HepG2 (cell line): ENCODE results near the gene FHL1. TPM values are rescaled to one million over a fixed set of nuclear protein-coding genes. Genes with fewer than 3 reads are reported as not detected.

Source experiments
- ATAC-seq: fragments of 200-7000 bp; cut with Tn5 transposase; 3 replicates; pipeline ENCODE4 v1.9.1; 2020; ENCODE audit warnings: mild to moderate bottlenecking, moderate library complexity
- BruUV-seq: library from RNA; stranded (reverse); fragments of 400-500 nt; replicated peaks from 2 replicates; lab custom pipeline; 2021; lab: Mats Ljungman, UMichigan
- CTCF ChIA-PET: fragments of 300-600 bp; formaldehyde crosslinking; extraction: SDS; loops from one replicate; lab custom pipeline; 2021; ENCODE audit warnings: low total read pairs, inconsistent platforms, low intra/inter-chr PET ratio; lab: Yijun Ruan, JAX
- POLR2A ChIA-PET: fragments of 350-600 bp; sonication (Branson Sonifier 250); formaldehyde crosslinking; loops from one replicate; lab custom pipeline; 2020; ENCODE audit warnings: antibody characterized with exemption, inconsistent platforms; lab: Yijun Ruan, JAX
- DNase-seq: peaks from one replicate; pipeline ENCODE4 v3.0.0-alpha.2; 2015; ENCODE audit warnings: low spot score
- FAIRE-seq: peaks from 3 replicates; lab custom pipeline; 2011; peaks lifted over from hg19 to GRCh38; lab: Jason Lieb, UNC
- H2AFZ ChIP-seq: one replicate; pipeline ENCODE4 v1.6.1; 2011; ENCODE audit warnings: low read length, inconsistent platforms
- H3K27ac ChIP-seq: fragments of 300-600 bp; 3 replicates; pipeline ENCODE4 v1.8.0; 2011; ENCODE audit warnings: mixed run types, mild to moderate bottlenecking, mixed read lengths, low read length, inconsistent platforms; ENCODE audit not compliant: insufficient read depth; ENCODE audit errors: extremely low read length
- H3K27me3 ChIP-seq, 2 experiments: fragments of 200-600 bp in 1 of 2; 2 replicates in 1 of 2; 3 replicates in 1 of 2; pipeline versions ENCODE4 v1.6.0 to v1.8.0; 2011; ENCODE audit warnings: low read length in 2 of 2, mild to moderate bottlenecking in 2 of 2, moderate library complexity in 2 of 2, inconsistent platforms in 1 of 2; ENCODE audit not compliant: insufficient read depth in 2 of 2, control insufficient read depth in 1 of 2
- H3K36me3 ChIP-seq, 2 experiments: fragments of 200-600 bp in 1 of 2; replicated peaks in 1 of 2; 2 replicates in 1 of 2; 3 replicates in 1 of 2; pipeline versions ENCODE4 v1.5.1 to v1.8.0; 2011; ENCODE audit warnings: low read length in 2 of 2, inconsistent platforms in 1 of 2; ENCODE audit not compliant: insufficient read depth in 2 of 2, control insufficient read depth in 1 of 2
- H3K4me1 ChIP-seq: 2 replicates; pipeline ENCODE4 v1.5.1; 2012; ENCODE audit warnings: low read length, inconsistent platforms; ENCODE audit not compliant: insufficient read depth
- H3K4me2 ChIP-seq: 2 replicates; pipeline ENCODE4 v1.6.0; 2011; ENCODE audit warnings: low read depth, low read length, inconsistent platforms
- H3K4me3 ChIP-seq, 3 experiments: fragments of 200-600 bp in 1 of 3; sonication (generic), shearing (Covaris generic) in 1 of 3; replicated peaks in 1 of 3; 2 replicates each; pipeline ENCODE4 v1.5.1; 2011 to 2016; ENCODE audit warnings: low read length in 3 of 3, inconsistent platforms in 2 of 3, low read depth in 2 of 3, mild to moderate bottlenecking in 2 of 3, control low read depth in 1 of 3, mixed read lengths in 1 of 3; ENCODE audit not compliant: insufficient read depth in 1 of 3
- H3K79me2 ChIP-seq: one replicate; pipeline ENCODE4 v1.6.1; 2011; ENCODE audit warnings: low read length, inconsistent platforms; ENCODE audit not compliant: insufficient read depth
- H3K9ac ChIP-seq: 2 replicates; pipeline ENCODE4 v1.6.0; 2011; ENCODE audit warnings: mild to moderate bottlenecking, low read depth, low read length, inconsistent platforms; ENCODE audit not compliant: insufficient read depth
- H3K9me3 ChIP-seq: 2 replicates; pipeline ENCODE4 v1.5.1; 2012; ENCODE audit warnings: mild to moderate bottlenecking, low read length
- H4K20me1 ChIP-seq: 2 replicates; pipeline ENCODE4 v1.6.0; 2011; ENCODE audit warnings: inconsistent platforms, mild to moderate bottlenecking, low read length, moderate library complexity; ENCODE audit not compliant: insufficient read depth
- KLF11 ChIP-seq: IDR thresholded peaks from 2 replicates; pipeline ENCODE4 v1.6.1; 2016; ENCODE audit warnings: missing compliant biosample characterization
- NFKB2 ChIP-seq: sonication (generic); formaldehyde crosslinking; IDR thresholded peaks from 2 replicates; pipeline ENCODE4 v1.4.0; 2020; ENCODE audit warnings: missing genetic modification reagents, borderline replicate concordance
- PPARG ChIP-seq: conservative IDR thresholded peaks from 2 replicates; pipeline ENCODE4 v1.6.1; 2016; ENCODE audit warnings: missing biosample characterization, missing genetic modification reagents
- PRDM10 ChIP-seq: sonication (generic); formaldehyde crosslinking; IDR thresholded peaks from 2 replicates; pipeline ENCODE4 v1.4.0; 2020; ENCODE audit warnings: low read depth, missing genetic modification reagents
- RAD21 ChIP-seq: fragments of 450-650 bp; formaldehyde crosslinking; IDR thresholded peaks from 2 replicates; pipeline ENCODE4 v1.5.0; 2020; ENCODE audit warnings: mild to moderate bottlenecking
- THYN1 ChIP-seq: sonication (generic); formaldehyde crosslinking; IDR thresholded peaks from 2 replicates; pipeline ENCODE4 v1.8.1; 2023; ENCODE audit warnings: low read depth, mild to moderate bottlenecking, moderate library complexity, missing genetic modification reagents, borderline replicate concordance
- ZNF256 ChIP-seq: sonication (generic); formaldehyde crosslinking; conservative IDR thresholded peaks from 2 replicates; pipeline ENCODE4 v1.4.0; 2020; ENCODE audit warnings: missing genetic modification reagents
- ZNF672 ChIP-seq: sonication (generic); formaldehyde crosslinking; IDR thresholded peaks from 2 replicates; pipeline ENCODE4 v1.8.1; 2022; ENCODE audit warnings: missing genetic modification reagents
- ZNF816 ChIP-seq: sonication (generic); formaldehyde crosslinking; IDR thresholded peaks from 2 replicates; pipeline ENCODE4 v1.8.0; 2022; ENCODE audit warnings: missing genetic modification reagents, mild to moderate bottlenecking, borderline replicate concordance
- ZSCAN20 ChIP-seq: sonication (generic); formaldehyde crosslinking; IDR thresholded peaks from 2 replicates; pipeline ENCODE4 v1.4.0; 2020; ENCODE audit warnings: missing genetic modification reagents, mild to moderate bottlenecking, borderline replicate concordance
- WGBS: methylation state at CpG from one replicate; pipeline ENCODE4 v1.1.6; 2017; ENCODE audit warnings: low lambda C conversion rate; 5-methylcytosine and 5-hydroxymethylcytosine counted together
- in situ Hi-C: cut with HindIII; loops from 2 replicates; pipeline ENCODE4 v1.10.0; 2017; ENCODE audit warnings: low pct_unique_long_range_greater_than_20kb; ENCODE audit not compliant: extremely low pct_ligation_motif_present
- intact Hi-C: fragments of 100-400 bp; cut with micrococcal nuclease; formaldehyde crosslinking; loops from one replicate; pipeline ENCODE4 v1.10.0; 2022; ENCODE audit not compliant: unreplicated experiment
- polyA plus RNA-seq, 8 experiments: library from polyadenylated mRNA; depleted of rRNA in 3 of 8; stranded (reverse) in 7 of 8; unstranded in 1 of 8; fragments of >200 nt; fragmentation: Illumina TruSeq in 4 of 8; extraction: Trizol in 4 of 8; gene quantifications; 2 replicates each; pipeline versions ENCODE4 v1.2.1 to v1.2.3, GENCODE V29; 2011 to 2016; ENCODE audit warnings: low read depth in 4 of 8, missing spikeins in 1 of 8, mixed read lengths in 1 of 8; ENCODE audit not compliant: insufficient read depth in 1 of 8
- total RNA-seq, 5 experiments: library from RNA; depleted of rRNA; stranded (reverse); fragments of >200 nt; fragmentation: Illumina TruSeq; extraction: Trizol; gene quantifications; 2 replicates each; pipeline ENCODE4 v1.2.3, GENCODE V29; 2016; ENCODE audit warnings: low read depth in 1 of 5
- TF ChIP-seq, protein P1 (sequence below): sonication (generic); formaldehyde crosslinking; IDR thresholded peaks from 2 replicates; pipeline ENCODE4 v1.8.1; 2022; ENCODE audit warnings: mild to moderate bottlenecking, missing genetic modification reagents
- TF ChIP-seq, protein P2 (sequence below): sonication (generic); formaldehyde crosslinking; IDR thresholded peaks from 2 replicates; pipeline ENCODE4 v1.4.0; 2020; ENCODE audit warnings: missing genetic modification reagents, borderline replicate concordance

Gene FHL1
- total and polyA plus RNA-seq, 2 of the 13 experiments (the other 11 are each of a cell fraction or from before 2014, with no cell fraction given): 0.33 TPM; not detected in 1

DNA sequence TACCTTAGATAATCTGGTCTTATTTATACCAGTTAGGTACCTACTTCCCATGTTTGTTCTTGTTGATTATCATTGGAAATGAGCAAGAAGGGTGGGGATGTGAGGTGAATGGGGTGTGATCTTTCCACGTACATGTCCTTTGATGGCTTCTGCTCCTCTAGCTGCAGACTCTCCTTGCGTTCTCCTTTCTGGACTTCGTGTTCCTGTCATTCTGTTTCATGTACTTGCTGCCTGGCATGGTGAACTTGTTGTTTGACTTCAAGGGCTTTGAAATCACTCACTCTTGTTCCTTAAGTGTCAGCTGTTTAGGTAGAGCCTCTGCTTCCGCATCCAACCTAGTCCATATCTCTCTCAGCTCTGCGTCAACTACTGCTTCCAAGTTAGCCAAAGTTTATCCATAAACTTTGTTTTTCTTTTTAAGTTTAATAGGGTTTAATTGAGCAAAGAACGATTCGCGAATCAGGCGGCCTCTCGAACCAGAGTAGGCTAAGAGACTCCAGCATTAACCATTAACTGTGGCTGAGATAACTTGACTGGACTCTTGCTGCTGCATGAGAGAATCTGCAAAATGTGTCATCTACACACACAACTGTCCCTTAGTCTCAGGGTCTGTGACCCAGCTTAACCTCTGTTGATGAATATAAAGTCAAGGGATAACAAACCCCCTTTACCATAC lies 42.8 kb downstream of the FHL1 start:
- in situ Hi-C loops: no loop called here
- 35% methylated on average over 10 of the region's 10 CpGs for WGBS
- Histone ChIP-seq H3K79me2 (no peaks in the 10 kb centered on the region), H3K4me3 (no peak overlapping the region), H3K9ac (no peak overlapping the region), H2AFZ (no peak overlapping the region), H3K27me3 (no peaks in the 10 kb centered on the region), H3K36me3 (no peaks in the 10 kb centered on the region), H3K9me3 (no peaks in the 10 kb centered on the region), H3K4me1 (no peaks in the 10 kb centered on the region), H3K27ac (no peak overlapping the region)
- no TSS peak for BruUV-seq
- CTCF ChIA-PET: no interaction called here
- ATAC-seq: no peak
- FAIRE-seq: no peak
- POLR2A ChIA-PET: no interaction called here
- TF ChIP-seq ZSCAN20 (CRISPR knock-in tag) (no peak), RAD21 (CRISPR knock-in tag) (no peak), NFKB2 (no peak), KLF11 (CRISPR knock-in tag) (no peak), ZNF672 (CRISPR knock-in tag) (no peak)
- TF ChIP-seq, protein P1, sequence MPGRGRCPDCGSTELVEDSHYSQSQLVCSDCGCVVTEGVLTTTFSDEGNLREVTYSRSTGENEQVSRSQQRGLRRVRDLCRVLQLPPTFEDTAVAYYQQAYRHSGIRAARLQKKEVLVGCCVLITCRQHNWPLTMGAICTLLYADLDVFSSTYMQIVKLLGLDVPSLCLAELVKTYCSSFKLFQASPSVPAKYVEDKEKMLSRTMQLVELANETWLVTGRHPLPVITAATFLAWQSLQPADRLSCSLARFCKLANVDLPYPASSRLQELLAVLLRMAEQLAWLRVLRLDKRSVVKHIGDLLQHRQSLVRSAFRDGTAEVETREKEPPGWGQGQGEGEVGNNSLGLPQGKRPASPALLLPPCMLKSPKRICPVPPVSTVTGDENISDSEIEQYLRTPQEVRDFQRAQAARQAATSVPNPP: no peak
- TF ChIP-seq, all 625 proteins: peak for 0
- H4K20me1 ChIP-seq: no peaks in the 10 kb centered on the region
- intact Hi-C loops: no loop called here
- no peak overlapping the region for H3K4me2 ChIP-seq
- DNase-seq: no peak

DNA sequence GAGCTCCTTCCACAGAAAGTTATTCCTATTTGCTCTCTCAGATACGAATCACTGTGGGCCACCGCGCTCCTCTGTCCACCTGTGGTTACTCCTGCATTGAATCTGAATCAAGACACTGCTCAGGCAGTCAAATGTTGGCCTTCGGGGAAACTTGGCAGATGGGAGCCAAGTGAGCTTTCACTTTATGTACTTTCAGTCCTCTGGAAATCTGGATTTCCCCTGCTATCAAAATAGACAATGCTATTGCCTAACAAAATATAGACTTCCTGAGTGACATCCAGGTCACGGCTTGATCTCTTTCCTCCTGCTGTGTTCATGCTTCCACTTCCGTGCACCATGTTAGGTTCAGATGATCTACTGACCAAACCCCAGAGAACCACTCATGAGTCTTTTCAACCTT lies 43.8 kb downstream of the FHL1 start:
- no peak overlapping the region for H3K9ac ChIP-seq
- H3K4me3 ChIP-seq: no peak overlapping the region
- H3K4me1 ChIP-seq: no peaks in the 10 kb centered on the region
- H4K20me1 ChIP-seq: no peaks in the 10 kb centered on the region
- ChIA-PET CTCF (no interaction called here), POLR2A (no interaction called here)
- no peaks in the 10 kb centered on the region for H3K36me3 ChIP-seq
- no TSS peak for BruUV-seq
- no peak for DNase-seq
- WGBS: 91% methylated on average over 4 of the region's 6 CpGs
- H3K27ac ChIP-seq: no peak overlapping the region
- FAIRE-seq: no peak
- intact Hi-C loops: no loop called here
- no peak for ATAC-seq
- H3K4me2 ChIP-seq: no peak overlapping the region
- H3K79me2 ChIP-seq: no peaks in the 10 kb centered on the region
- H3K27me3 ChIP-seq: no peaks in the 10 kb centered on the region
- H3K9me3 ChIP-seq: no peaks in the 10 kb centered on the region
- no peak overlapping the region for H2AFZ ChIP-seq
- in situ Hi-C loops: no loop called here
- no peak for TF ChIP-seq ZNF816 (CRISPR knock-in tag)
- TF ChIP-seq, protein P2, sequence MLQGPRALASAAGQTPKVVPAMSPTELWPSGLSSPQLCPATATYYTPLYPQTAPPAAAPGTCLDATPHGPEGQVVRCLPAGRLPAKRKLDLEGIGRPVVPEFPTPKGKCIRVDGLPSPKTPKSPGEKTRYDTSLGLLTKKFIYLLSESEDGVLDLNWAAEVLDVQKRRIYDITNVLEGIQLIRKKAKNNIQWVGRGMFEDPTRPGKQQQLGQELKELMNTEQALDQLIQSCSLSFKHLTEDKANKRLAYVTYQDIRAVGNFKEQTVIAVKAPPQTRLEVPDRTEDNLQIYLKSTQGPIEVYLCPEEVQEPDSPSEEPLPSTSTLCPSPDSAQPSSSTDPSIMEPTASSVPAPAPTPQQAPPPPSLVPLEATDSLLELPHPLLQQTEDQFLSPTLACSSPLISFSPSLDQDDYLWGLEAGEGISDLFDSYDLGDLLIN (CRISPR knock-in tag): no peak
- no peak for TF ChIP-seq THYN1
- TF ChIP-seq ZNF256 (CRISPR knock-in tag): no peak
- no peak for TF ChIP-seq PPARG
- TF ChIP-seq PRDM10 (CRISPR knock-in tag): no peak
